CD14-positive monocyte (primary cell): ENCODE data around the gene PRDM5. TPM values are rescaled to one million over a fixed set of nuclear protein-coding genes. Genes with fewer than 3 reads are reported as not detected.

ENCODE experiments used
- DNase-seq, 3 donors: peaks; one replicate each; pipeline ENCODE4 v3.0.0-alpha.2; 2011 to 2022
- H2AFZ ChIP-seq: 2 replicates; pipeline ENCODE4 v1.6.0; 2012; ENCODE audit warnings: mild to moderate bottlenecking, low read depth, low read length, inconsistent platforms; ENCODE audit not compliant: insufficient read depth, poor library complexity, severe bottlenecking
- H3K27ac ChIP-seq, 2 donors: 1 replicate in 1 of 2; 2 replicates in 1 of 2; pipeline ENCODE4 v1.5.1; 2012 to 2013; ENCODE audit warnings: low read length in 2 of 2, control low read depth in 1 of 2, inconsistent platforms in 1 of 2, low read depth in 1 of 2, mild to moderate bottlenecking in 1 of 2
- H3K27me3 ChIP-seq, 2 donors: one replicate each; pipeline versions ENCODE4 v1.6.0 to v1.6.1; 2011 to 2013; ENCODE audit warnings: low read length in 2 of 2; ENCODE audit not compliant: control insufficient read depth in 2 of 2, insufficient read depth in 2 of 2
- H3K36me3 ChIP-seq, 2 donors: replicated peaks in 1 of 2; 1 replicate in 1 of 2; 2 replicates in 1 of 2; pipeline versions ENCODE4 v1.5.1 to v1.6.1; 2012 to 2013; ENCODE audit warnings: low read length in 2 of 2, control low read depth in 1 of 2, inconsistent platforms in 1 of 2, mild to moderate bottlenecking in 1 of 2; ENCODE audit not compliant: insufficient read depth in 2 of 2, control insufficient read depth in 1 of 2
- H3K4me1 ChIP-seq, 2 donors: 1 replicate in 1 of 2; 2 replicates in 1 of 2; pipeline versions ENCODE4 v1.5.1 to v1.6.1; 2012 to 2013; ENCODE audit warnings: low read length in 2 of 2, control low read depth in 1 of 2, inconsistent platforms in 1 of 2, mild to moderate bottlenecking in 1 of 2, moderate library complexity in 1 of 2; ENCODE audit not compliant: insufficient read depth in 2 of 2, control insufficient read depth in 1 of 2
- H3K4me2 ChIP-seq: replicated peaks from 2 replicates; pipeline ENCODE3; 2012; ENCODE audit warnings: low read length, moderate library complexity, mild to moderate bottlenecking; ENCODE audit not compliant: poor library complexity, severe bottlenecking; ENCODE audit errors: extremely low read depth
- H3K4me3 ChIP-seq, 3 experiments: fragments of 200-600 bp in 1 of 3; sonication (generic) in 1 of 3; replicated peaks in 1 of 3; 1 replicate in 2 of 3; 2 replicates in 1 of 3; pipeline ENCODE4 v1.5.1; 2011 to 2013; ENCODE audit warnings: low read length in 3 of 3, mild to moderate bottlenecking in 3 of 3, control low read depth in 2 of 3, low read depth in 2 of 3, inconsistent platforms in 1 of 3, moderate library complexity in 1 of 3
- H3K79me2 ChIP-seq: 2 replicates; pipeline ENCODE4 v1.6.0; 2012; ENCODE audit warnings: mild to moderate bottlenecking, control low read depth, inconsistent platforms, low read length, moderate library complexity; ENCODE audit not compliant: insufficient read depth
- H3K9ac ChIP-seq: 2 replicates; pipeline ENCODE4 v1.6.0; 2017; ENCODE audit warnings: low read length, mild to moderate bottlenecking; ENCODE audit not compliant: insufficient read depth, poor library complexity, severe bottlenecking
- H3K9me3 ChIP-seq, 2 donors: replicated peaks in 1 of 2; 1 replicate in 1 of 2; 2 replicates in 1 of 2; pipeline versions ENCODE4 v1.5.1 to v1.6.1; 2012 to 2013; ENCODE audit warnings: low read length in 2 of 2, control low read depth in 1 of 2; ENCODE audit not compliant: control insufficient read depth in 1 of 2, insufficient read depth in 1 of 2
- H4K20me1 ChIP-seq: 2 replicates; pipeline ENCODE4 v1.6.0; 2012; ENCODE audit warnings: mild to moderate bottlenecking, low read length, control low read depth, moderate library complexity; ENCODE audit not compliant: insufficient read depth
- H3K27ac Mint-ChIP-seq, 7 donors: one replicate each; pipeline ENCODE4 v1.8.0; 2020; ENCODE audit warnings: mild to moderate bottlenecking in 7 of 7, mixed read lengths in 7 of 7, moderate library complexity in 6 of 7, inconsistent platforms in 2 of 7
- H3K27me3 Mint-ChIP-seq, 3 donors: one replicate each; pipeline ENCODE4 v1.8.0; 2021 to 2022; ENCODE audit warnings: low read depth in 3 of 3, mild to moderate bottlenecking in 3 of 3, mixed read lengths in 3 of 3, moderate library complexity in 3 of 3, inconsistent platforms in 1 of 3
- H3K36me3 Mint-ChIP-seq, 2 donors: one replicate each; pipeline ENCODE4 v1.8.0; 2020; ENCODE audit warnings: mixed read lengths in 2 of 2, inconsistent platforms in 1 of 2, mild to moderate bottlenecking in 1 of 2
- H3K4me1 Mint-ChIP-seq: one replicate; pipeline ENCODE4 v1.8.0; 2020; ENCODE audit warnings: mild to moderate bottlenecking, mixed read lengths
- H3K4me3 Mint-ChIP-seq, 2 donors: one replicate each; pipeline ENCODE4 v1.8.0; 2020; ENCODE audit warnings: mild to moderate bottlenecking in 2 of 2, mixed read lengths in 2 of 2, moderate library complexity in 1 of 2
- H3K9me3 Mint-ChIP-seq, 7 donors: one replicate each; pipeline ENCODE4 v1.8.0; 2020 to 2022; ENCODE audit warnings: mixed read lengths in 7 of 7, mild to moderate bottlenecking in 6 of 7, moderate library complexity in 6 of 7, inconsistent platforms in 2 of 7
- WGBS: methylation state at CpG from one replicate; pipeline ENCODE4 v1.1.5; 2013; ENCODE audit warnings: missing lambda C conversion rate; ENCODE audit not compliant: insufficient coverage; 5-methylcytosine and 5-hydroxymethylcytosine counted together
- intact Hi-C, 2 donors: fragments of 100-400 bp; cut with micrococcal nuclease; formaldehyde crosslinking; loops; one replicate each; pipeline versions ENCODE4 v1.15.0 to v1.15.1; 2023
- polyA plus RNA-seq, 3 donors: library from polyadenylated mRNA; depleted of rRNA in 1 of 3; unstranded in 2 of 3; stranded (reverse) in 1 of 3; fragments of 300-500 nt in 2 of 3; fragments of >200 nt in 1 of 3; fragmentation: Illumina TruSeq in 2 of 3; gene quantifications; 1 replicate in 2 of 3; 2 replicates in 1 of 3; pipeline ENCODE4 v1.2.3, GENCODE V29; 2012 to 2021
- TF ChIP-seq, protein P1 (sequence below): fragments of 200-600 bp; IDR thresholded peaks from one replicate; pipeline ENCODE4 v1.8.0; 2022; ENCODE audit warnings: antibody characterized with exemption, mild to moderate bottlenecking

The PRDM5 gene
- polyA plus RNA-seq, 3 donors, result 0.12 to 0.25 (median 0.17) TPM

DNA sequence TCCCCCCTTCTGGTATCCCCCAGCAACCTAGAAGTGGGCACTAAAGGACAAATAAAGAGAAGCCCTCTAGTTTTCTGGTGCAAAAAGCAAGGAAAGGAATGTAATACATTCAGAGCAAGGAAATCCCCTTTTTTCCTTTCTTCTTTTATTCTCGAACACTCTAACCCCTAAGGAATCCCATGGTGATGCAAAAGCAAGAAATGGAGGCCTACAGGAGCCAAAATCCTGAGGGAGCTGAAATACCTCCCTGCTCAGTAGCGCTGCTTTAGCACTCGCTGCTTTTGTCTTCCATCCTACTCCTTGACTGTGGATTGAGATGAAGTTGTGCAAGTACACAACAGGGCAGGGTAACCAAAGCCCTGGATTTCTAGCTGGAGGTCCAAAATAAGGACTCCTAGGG is 251.0 kb downstream of the PRDM5 start:
- peaks cover 0 to 3% (median 0%) of the 10 kb centered on the region in 3 donors for H3K27me3 Mint-ChIP-seq
- no peak overlapping the region for H3K4me2 ChIP-seq
- H4K20me1 ChIP-seq, result no peaks in the 10 kb centered on the region
- TF ChIP-seq, protein P1, sequence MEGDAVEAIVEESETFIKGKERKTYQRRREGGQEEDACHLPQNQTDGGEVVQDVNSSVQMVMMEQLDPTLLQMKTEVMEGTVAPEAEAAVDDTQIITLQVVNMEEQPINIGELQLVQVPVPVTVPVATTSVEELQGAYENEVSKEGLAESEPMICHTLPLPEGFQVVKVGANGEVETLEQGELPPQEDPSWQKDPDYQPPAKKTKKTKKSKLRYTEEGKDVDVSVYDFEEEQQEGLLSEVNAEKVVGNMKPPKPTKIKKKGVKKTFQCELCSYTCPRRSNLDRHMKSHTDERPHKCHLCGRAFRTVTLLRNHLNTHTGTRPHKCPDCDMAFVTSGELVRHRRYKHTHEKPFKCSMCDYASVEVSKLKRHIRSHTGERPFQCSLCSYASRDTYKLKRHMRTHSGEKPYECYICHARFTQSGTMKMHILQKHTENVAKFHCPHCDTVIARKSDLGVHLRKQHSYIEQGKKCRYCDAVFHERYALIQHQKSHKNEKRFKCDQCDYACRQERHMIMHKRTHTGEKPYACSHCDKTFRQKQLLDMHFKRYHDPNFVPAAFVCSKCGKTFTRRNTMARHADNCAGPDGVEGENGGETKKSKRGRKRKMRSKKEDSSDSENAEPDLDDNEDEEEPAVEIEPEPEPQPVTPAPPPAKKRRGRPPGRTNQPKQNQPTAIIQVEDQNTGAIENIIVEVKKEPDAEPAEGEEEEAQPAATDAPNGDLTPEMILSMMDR, result no peak
- intact Hi-C loops, result no loop called here
- H3K4me1 ChIP-seq, result no peaks in the 10 kb centered on the region
- no peaks in the 10 kb centered on the region for H3K27me3 ChIP-seq
- no peak overlapping the region for H3K9ac ChIP-seq
- H3K27ac Mint-ChIP-seq, result no peak overlapping the region
- H3K9me3 ChIP-seq, result peaks cover 0 to 26% of the 10 kb centered on the region in 2 donors
- no peaks in the 10 kb centered on the region for H3K79me2 ChIP-seq
- H3K4me3 Mint-ChIP-seq, result no peak overlapping the region
- DNase-seq, result no peak
- H3K36me3 Mint-ChIP-seq, result no peaks in the 10 kb centered on the region
- H2AFZ ChIP-seq, result no peak overlapping the region
- H3K36me3 ChIP-seq, result no peaks in the 10 kb centered on the region
- no peak overlapping the region for H3K27ac ChIP-seq
- 93% methylated on average over 3 of the region's 3 CpGs for WGBS
- H3K4me3 ChIP-seq, result no peak overlapping the region
- no peaks in the 10 kb centered on the region for H3K4me1 Mint-ChIP-seq
- peaks cover 3 to 37% (median 19%) of the 10 kb centered on the region in 7 donors for H3K9me3 Mint-ChIP-seq

DNA sequence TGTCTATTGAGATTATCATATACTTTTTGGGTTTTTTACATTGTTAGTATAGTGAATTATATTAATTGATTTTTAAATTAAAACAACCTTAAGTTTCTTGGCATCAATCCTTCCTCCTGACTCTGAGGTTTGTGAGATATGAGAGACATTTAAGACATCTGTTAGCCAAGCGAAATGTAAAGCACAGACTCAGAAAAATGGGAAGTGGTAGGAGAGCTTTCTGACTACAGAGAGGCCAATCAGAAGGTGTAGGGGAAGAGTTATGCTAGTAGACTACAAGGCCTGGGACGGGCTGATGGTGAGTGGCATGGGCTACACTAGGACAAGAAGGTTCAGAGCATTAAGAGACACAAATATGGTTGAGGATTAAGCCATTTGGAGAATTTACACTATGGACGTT is 255.4 kb downstream of the PRDM5 start:
- Histone ChIP-seq H3K36me3 (no peaks in the 10 kb centered on the region), H2AFZ (no peak overlapping the region), H3K9me3 (peaks cover 0 to 8% of the 10 kb centered on the region in 2 donors), H3K79me2 (no peaks in the 10 kb centered on the region), H3K27ac (no peak overlapping the region), H3K4me1 (no peaks in the 10 kb centered on the region), H3K4me3 (no peak overlapping the region), H3K4me2 (no peak overlapping the region), H3K27me3 (no peaks in the 10 kb centered on the region), H3K9ac (no peak overlapping the region), H4K20me1 (no peaks in the 10 kb centered on the region)
- WGBS, result 72% methylated on average over 3 of the region's 3 CpGs
- Mint-ChIP-seq H3K36me3 (no peaks in the 10 kb centered on the region), H3K4me3 (no peak overlapping the region), H3K9me3 (peaks cover 1 to 14% (median 6%) of the 10 kb centered on the region in 7 donors), H3K27me3 (no peaks in the 10 kb centered on the region), H3K27ac (no peak overlapping the region), H3K4me1 (no peaks in the 10 kb centered on the region)
- intact Hi-C loops, result no loop called here
- DNase-seq, result no peak
- TF ChIP-seq, protein P1, result no peak
